GM18909 (cell line): ENCODE data around the gene EDEM1.
"Not testable (repeated sequence)": the region's sequence is repeated elsewhere in the genome, so short reads cannot be mapped to it uniquely, and the experiment has no call there.

ENCODE experiments used
- ATAC-seq: cut with Tn5 transposase; IDR thresholded peaks from one replicate; pipeline ENCODE4 v1.9.1; 2021; ENCODE audit warnings: mild to moderate bottlenecking; ENCODE audit not compliant: unreplicated experiment, poor library complexity

EDEM1 gene

DNA sequence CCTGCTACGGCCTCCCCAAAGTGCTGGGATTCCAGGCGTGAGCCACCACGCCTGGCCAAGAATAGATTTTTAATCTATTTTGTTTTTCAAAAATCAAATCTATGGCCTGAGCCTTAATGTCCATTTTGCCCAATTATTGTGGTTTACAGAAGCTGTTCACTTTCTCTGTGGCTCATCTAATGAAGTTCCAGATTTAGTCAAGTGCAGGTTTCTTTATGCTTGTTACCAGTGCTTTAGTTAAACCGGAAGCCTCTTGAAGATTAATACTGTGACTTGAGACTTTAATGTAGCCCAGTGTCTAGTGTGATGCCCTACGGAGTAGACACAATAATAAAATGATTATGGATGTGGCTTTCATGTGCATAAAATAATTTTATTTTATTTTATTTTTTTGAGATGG, 16.5 kb upstream of the EDEM1 start:
- ATAC-seq: no peak

GRCh38 chr3:5172018-5172417, 15.5 kb upstream of the EDEM1 start:
- no peak for ATAC-seq

DNA sequence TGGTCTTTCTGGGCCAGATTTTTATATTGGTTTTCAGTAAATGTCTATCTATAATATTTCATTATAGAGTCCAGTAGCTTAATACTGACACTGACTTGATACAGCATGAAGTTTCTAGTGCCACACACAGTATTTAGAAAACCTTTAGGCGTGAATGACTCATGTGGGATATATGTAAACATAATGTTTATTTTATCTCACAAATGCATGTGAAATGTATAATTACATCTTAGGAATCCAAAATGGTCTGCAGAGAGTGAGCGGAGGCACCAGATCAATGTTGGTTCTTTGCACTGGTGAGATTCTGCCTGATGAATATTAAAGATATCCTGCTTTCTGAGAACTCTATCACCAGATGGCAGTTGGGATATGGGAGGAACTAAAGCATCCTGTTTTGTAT, 8.5 kb upstream of the EDEM1 start:
- not testable (repeated sequence) for ATAC-seq

DNA sequence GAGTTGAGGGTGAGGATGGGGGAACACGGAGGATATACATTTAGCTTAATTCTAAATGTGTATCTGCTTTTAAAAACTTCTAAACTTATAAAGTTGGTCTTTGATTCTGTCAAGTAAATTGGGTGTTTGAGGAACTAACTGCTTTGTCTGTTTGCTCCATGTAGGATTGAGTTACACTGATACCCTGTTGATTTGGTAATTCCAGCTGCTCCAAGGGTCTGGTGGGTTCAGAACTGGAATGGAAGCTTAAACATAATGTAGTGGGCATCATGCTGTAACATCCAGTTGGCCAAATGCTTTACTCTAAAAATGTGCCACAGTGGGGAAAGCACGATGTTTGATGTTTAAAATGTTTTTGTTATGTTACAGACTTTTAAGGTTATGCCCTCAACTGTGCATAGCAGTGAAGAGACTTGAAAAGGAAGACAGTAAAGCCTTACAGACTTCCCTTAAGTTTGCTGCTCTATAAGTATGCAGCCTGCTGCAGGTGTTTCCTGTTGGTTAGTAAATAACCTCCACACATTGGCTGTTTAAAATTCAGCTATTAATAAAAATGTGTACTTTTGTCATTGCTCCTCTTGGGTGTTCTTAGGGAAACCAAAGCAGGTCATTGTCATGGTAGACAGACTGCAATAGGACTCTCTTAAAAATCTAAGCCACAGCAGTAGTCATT, 5.9 kb upstream of the EDEM1 start:
- peak; percentile 78 for ATAC-seq

GRCh38 chr3:5183714-5184113, 3.8 kb upstream of the EDEM1 start:
- ATAC-seq: not testable (repeated sequence)

GRCh38 chr3:5184499-5184898, 3.0 kb upstream of the EDEM1 start:
- ATAC-seq: no peak

GRCh38 chr3:5185093-5185673, 2.3 kb upstream of the EDEM1 start:
- ATAC-seq: no peak

DNA sequence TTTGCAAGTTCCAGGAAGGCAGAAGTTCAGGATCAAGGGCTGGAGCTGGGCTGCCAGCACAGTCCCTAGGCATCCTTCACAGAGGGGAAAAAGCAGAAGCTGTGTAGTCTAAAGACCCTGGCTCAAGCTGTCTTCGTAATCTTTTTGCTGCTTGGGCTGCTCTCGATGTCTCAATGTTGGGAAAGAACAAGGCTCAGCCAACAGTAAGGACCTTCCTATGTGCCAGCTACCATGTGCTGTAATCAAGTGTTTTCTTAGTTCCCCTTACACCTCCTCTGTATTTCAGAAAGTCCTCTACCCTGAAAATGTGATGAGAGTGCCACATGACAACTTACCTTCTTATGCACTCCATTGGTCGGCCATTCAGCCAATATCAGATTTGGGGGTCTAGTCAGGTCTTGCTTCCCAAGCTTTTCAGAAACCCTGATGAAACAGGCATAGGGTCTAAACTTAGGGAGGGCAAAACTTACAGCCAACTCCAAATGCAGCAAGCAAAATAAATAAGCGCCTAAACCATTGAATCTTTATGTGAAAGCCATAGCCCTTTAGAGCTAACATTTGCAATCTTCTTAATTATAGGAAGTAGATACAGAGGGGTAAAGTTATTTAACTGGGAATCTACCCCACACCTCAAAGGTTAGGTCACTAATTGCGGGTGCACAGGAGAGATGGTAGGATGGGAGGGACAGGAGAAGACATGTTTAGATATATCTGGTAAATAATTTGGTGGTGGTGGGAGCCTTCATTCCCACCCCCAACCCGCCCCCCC, 1.2 kb upstream of the EDEM1 start:
- peak; percentile 14 for ATAC-seq

- no peak for ATAC-seq
Observed at GRCh38 chr3:5186858-5187155, 700 bp upstream of the EDEM1 start.

DNA sequence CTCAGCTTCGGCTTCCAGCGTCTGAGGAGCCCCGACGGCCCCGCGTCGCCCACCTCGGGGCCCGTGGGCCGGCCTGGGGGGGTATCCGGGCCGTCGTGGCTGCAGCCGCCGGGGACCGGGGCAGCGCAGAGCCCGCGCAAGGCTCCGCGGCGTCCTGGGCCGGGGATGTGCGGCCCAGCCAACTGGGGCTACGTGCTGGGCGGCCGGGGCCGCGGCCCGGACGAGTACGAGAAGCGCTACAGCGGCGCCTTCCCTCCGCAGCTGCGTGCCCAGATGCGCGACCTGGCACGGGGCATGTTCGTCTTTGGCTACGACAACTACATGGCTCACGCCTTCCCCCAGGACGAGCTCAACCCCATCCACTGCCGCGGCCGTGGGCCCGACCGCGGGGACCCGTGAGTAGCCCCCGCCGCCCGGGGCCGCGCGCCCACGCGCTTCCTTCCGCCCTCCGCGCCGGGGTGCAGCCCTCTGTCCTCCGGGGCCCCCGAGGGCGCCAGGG, 462 bp downstream of the EDEM1 start:
- ATAC-seq: peak; percentile 17

DNA sequence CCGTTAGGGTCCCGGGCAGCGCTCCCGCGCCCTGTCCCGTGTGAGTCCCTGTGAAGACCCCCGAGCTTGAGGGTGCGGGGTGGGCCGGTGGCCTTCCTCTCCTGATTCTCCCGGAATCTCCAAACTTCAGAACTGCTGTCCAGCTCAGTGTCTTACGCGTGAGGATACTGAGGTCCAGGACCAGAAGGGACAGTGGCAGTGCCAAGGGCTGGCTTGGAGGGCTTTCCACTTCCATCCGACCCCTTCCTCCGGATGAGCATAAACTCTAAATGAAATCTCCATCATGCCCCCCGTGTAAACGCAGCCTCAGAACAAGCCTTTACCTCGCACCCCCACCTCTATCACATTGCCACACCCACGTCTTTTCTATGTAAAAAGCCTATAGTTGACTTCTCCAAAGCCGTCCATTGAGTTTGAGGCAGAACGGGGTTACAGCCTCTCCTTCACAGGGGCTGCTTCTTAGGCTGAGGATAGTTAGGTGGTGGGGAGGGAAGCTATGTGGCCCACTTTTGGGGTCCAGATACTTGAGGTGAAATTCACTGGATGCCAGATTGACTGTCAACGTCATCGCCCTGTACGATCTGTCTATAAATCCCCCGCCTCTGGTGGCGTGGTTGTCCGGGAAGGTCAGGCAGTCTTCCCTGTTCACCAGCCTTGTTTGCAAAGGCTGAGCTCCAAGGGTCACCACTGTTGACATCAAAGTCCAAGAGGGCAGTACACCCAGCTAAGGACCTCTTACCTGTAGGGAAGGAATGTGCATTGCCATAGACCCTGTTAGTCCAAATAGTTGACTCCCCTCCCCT, 1.1 kb downstream of the EDEM1 start:
- ATAC-seq: no peak

GRCh38 chr3:5190147-5190791, 2.8 kb downstream of the EDEM1 start:
- ATAC-seq: no peak

GRCh38 chr3:5191555-5192304, 4.2 kb downstream of the EDEM1 start:
- no peak for ATAC-seq

DNA sequence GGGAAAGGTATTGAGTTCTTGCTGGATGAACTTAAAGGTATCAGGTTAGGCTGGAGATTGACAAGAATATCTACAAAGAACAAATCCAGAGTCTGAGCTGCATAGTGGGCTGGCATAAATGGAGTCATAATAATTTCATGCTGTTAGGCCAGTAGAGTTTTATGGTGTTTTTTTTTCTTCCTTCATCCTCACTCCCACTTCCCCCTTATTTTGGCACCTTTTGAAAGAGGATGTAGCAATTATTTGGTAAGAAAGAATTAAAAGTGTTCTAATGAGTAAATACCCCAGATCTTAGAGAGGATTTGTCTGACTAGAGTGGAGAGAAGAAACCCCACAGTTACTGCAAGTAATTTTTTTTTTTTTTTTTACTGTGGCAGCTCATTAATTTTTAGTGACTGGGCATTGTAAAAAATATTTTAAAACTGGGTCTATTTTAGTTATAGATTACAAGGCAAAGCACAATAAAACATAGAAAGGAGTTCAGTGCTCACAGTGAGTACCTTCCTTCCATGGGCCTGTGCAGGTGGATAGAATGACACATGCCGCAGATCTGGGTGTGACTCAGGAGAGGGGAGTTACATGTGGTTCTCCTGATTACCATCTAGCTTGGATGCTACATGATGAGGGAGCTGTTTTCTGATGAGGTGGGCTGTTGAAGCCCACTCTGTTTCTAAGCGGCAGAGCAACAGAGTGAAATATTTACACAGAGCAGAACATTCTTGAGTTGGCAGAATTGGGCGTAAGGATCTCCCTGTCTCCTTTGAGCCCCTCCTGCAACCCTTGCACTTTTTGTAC, 5.3 kb downstream of the EDEM1 start:
- no peak for ATAC-seq

DNA sequence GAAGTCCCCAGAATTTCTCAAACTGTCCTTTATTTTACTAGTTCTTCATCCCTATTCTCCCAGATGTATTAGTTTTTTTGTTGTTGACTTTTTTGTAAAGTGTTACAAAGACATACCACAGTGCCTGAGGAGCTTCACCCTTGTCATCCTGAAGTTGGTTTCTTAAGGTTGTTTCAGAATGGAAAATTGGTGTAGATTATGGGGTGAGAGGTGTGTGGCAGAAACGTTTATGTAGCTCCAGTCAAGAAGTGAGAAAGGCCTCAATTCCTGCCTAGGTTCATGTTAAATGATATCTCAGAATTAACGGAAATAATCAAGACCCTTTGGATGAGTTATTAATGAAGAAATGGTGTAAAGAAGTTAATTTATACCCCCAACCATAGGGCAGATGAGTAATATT, 6.8 kb downstream of the EDEM1 start:
- ATAC-seq: no peak

- peak; percentile 45 for ATAC-seq
Observed at GRCh38 chr3:5194801-5195509, 7.4 kb downstream of the EDEM1 start.

GRCh38 chr3:5195605-5196004, 8.1 kb downstream of the EDEM1 start:
- ATAC-seq: no peak

- ATAC-seq: no peak
Observed at GRCh38 chr3:5197022-5197421, 9.5 kb downstream of the EDEM1 start.
